ENCODE measurements around the gene PLEKHG7.
A peak's percentile ranks its signal among the peaks of the same experiment; 100 is the strongest.

PLEKHG7 gene

DNA sequence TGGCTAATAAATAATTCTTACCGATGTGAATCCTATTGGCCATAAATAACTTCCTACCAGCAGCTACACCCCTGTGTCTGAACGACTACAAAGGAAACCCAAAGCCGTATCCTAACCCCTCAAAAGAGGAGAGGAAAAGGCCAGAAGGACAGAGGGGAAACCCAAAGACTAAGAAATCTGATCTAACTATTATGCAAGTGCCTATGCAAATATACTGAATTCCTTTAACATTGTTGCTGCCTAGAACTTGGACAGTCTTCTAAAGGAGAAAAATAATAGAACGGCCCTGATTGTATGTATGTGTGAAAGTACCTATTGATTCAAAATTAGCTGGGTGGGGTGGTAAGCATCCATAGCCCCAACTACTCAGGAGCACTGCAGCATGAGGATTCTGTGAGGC, 997 bp downstream of the PLEKHG7 start:
- TF ChIP-seq, protein P1, sequence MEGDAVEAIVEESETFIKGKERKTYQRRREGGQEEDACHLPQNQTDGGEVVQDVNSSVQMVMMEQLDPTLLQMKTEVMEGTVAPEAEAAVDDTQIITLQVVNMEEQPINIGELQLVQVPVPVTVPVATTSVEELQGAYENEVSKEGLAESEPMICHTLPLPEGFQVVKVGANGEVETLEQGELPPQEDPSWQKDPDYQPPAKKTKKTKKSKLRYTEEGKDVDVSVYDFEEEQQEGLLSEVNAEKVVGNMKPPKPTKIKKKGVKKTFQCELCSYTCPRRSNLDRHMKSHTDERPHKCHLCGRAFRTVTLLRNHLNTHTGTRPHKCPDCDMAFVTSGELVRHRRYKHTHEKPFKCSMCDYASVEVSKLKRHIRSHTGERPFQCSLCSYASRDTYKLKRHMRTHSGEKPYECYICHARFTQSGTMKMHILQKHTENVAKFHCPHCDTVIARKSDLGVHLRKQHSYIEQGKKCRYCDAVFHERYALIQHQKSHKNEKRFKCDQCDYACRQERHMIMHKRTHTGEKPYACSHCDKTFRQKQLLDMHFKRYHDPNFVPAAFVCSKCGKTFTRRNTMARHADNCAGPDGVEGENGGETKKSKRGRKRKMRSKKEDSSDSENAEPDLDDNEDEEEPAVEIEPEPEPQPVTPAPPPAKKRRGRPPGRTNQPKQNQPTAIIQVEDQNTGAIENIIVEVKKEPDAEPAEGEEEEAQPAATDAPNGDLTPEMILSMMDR (IDR thresholded peaks at IDR 0.05; ENCODE audit: extremely low read depth, insufficient read depth, missing control alignments): no peak
- DNase-seq (ENCODE audit: low spot score): no peak
- in situ Hi-C loops (cut with MboI; ENCODE audit: low pct_unique_long_range_greater_than_20kb, low sequenced_read_pairs, unreplicated experiment): no loop called here

DNA sequence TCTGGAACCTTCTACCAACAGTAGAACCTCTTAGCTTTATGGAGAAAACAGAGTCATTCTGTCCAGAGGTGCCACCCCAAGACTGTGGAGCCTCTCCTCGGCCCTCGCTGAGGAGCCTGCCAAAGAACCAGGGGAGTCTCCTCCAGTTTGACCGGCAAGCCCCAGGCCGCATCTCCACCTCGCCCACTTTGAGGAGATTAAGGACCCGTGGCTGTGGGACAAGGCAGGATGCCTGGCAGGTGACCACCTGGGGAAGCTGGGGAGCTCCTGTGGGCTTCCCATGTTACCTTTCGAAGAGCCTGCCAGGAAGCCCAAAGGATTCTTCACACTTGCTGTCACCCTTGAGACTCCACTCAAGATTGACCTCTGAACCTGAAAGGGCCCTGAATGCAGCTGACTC, 3.8 kb downstream of the PLEKHG7 start:
- DNase-seq (ENCODE audit: low spot score): no peak
- in situ Hi-C loops (cut with MboI; ENCODE audit: low pct_unique_long_range_greater_than_20kb, low sequenced_read_pairs, unreplicated experiment): no loop called here
- TF ChIP-seq, protein P1 (IDR thresholded peaks at IDR 0.05; ENCODE audit: extremely low read depth, insufficient read depth, missing control alignments): no peak

- in situ Hi-C loops (cut with MboI; ENCODE audit: low pct_unique_long_range_greater_than_20kb, low sequenced_read_pairs, unreplicated experiment): no loop called here
- TF ChIP-seq, protein P1 (IDR thresholded peaks at IDR 0.05; ENCODE audit: extremely low read depth, insufficient read depth, missing control alignments): no peak
- DNase-seq (ENCODE audit: low spot score): no peak
Observed at GRCh38 chr12:92707926-92708325, 5.1 kb downstream of the PLEKHG7 start.

DNA sequence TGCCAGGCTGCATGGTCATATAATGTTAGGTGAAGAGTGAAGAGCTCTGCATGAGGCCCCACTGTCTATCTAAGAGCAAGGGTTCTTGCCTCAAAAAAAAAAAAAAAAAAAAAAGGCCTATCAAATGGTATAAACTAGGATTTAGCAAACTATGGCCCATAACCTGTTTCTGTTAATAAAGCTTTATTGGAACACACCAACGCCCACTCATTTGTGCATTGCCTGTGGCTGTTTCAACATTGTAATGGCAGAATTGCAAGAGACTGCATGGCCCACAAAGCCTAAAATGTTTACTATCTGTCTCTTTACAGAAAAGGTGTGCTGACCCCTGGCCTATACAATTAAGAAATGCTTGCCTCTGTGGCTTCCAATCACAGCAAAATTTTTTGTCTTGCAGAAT, 12.8 kb downstream of the PLEKHG7 start:
- TF ChIP-seq, protein P1 (IDR thresholded peaks at IDR 0.05; ENCODE audit: extremely low read depth, insufficient read depth, missing control alignments): no peak
- in situ Hi-C loops (cut with MboI; ENCODE audit: low pct_unique_long_range_greater_than_20kb, low sequenced_read_pairs, unreplicated experiment): no loop called here
- no peak for DNase-seq (ENCODE audit: low spot score)

DNA sequence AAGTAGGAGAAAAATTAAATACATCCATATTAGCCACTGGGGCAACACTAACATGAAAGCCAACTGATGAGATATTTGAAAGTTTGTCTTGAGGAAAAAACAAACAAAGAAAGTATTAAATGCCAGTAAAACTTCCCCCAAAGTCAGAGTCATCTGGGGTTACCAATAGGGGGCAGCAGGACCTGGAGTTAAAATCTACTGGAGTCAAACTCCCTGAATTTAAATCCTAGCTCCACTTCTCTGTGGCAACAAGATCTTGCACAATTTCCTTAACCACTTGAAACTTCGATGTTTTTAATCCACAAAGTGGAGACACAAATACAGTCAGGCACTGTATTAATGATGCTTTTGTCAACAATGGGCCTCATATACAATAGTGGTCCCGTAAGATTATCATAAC, 14.4 kb downstream of the PLEKHG7 start:
- TF ChIP-seq, protein P1 (IDR thresholded peaks at IDR 0.05; ENCODE audit: extremely low read depth, insufficient read depth, missing control alignments): peak; percentile 47
- in situ Hi-C loops (cut with MboI; ENCODE audit: low pct_unique_long_range_greater_than_20kb, low sequenced_read_pairs, unreplicated experiment): no loop called here
- DNase-seq (ENCODE audit: low spot score): no peak

- in situ Hi-C loops (cut with MboI; ENCODE audit: low pct_unique_long_range_greater_than_20kb, low sequenced_read_pairs, unreplicated experiment): no loop called here
- no peak for DNase-seq (ENCODE audit: low spot score)
- TF ChIP-seq, protein P1 (IDR thresholded peaks at IDR 0.05; ENCODE audit: extremely low read depth, insufficient read depth, missing control alignments): no peak
Observed at GRCh38 chr12:92718483-92718990, 15.7 kb downstream of the PLEKHG7 start.

DNA sequence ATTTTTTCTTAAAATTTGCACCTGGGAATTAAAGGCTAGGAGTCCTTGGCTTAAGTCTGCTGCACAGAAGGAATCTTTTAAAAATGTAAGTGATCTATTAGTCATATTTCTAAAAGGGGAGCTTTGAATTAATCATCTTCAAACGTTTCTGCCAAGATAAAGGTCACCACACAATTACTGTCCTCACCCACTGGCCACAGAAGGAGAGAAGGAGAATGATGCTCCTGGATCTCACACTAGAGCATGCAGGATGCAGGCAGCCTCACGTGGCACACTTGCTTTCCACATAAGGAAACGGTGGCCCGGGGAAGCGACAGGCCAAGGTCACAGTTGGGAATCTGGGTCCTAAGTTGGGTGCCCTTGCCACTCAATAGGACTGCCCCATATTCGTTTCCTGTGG, 16.9 kb downstream of the PLEKHG7 start:
- in situ Hi-C loops (cut with MboI; ENCODE audit: low pct_unique_long_range_greater_than_20kb, low sequenced_read_pairs, unreplicated experiment): no loop called here
- TF ChIP-seq, protein P1 (IDR thresholded peaks at IDR 0.05; ENCODE audit: extremely low read depth, insufficient read depth, missing control alignments): no peak
- DNase-seq (ENCODE audit: low spot score): no peak

Data from GM13977 (cell line).